Uterus (tissue), 4 donors: ENCODE data around the gene SIN3B. TPM values are rescaled to one million over a fixed set of nuclear protein-coding genes. Genes with fewer than 3 reads are reported as not detected.

Source experiments
- DNase-seq, 2 donors: peaks; one replicate each; pipeline ENCODE4 v3.0.0-alpha.2; 2019 to 2020
- H3K27ac ChIP-seq, 2 donors: fragments of 200-600 bp; sonication (generic); 1 replicate in 1 of 2; 2 replicates in 1 of 2; pipeline ENCODE4 v1.5.1; 2016 to 2018
- H3K27me3 ChIP-seq, 2 donors: fragments of 200-600 bp; sonication (generic); one replicate each; pipeline ENCODE4 v1.5.1; 2018 to 2019; ENCODE audit warnings: control low read depth in 1 of 2
- H3K36me3 ChIP-seq, 2 donors: fragments of 200-600 bp; sonication (generic); one replicate each; pipeline ENCODE4 v1.5.1; 2019; ENCODE audit warnings: control low read depth in 1 of 2
- H3K4me1 ChIP-seq, 2 donors: fragments of 200-600 bp; sonication (generic); one replicate each; pipeline ENCODE4 v1.5.1; 2018 to 2019; ENCODE audit warnings: control low read depth in 1 of 2
- H3K4me3 ChIP-seq, 2 donors: fragments of 200-600 bp; sonication (generic); 1 replicate in 1 of 2; 2 replicates in 1 of 2; pipeline ENCODE4 v1.5.1; 2018 to 2019; ENCODE audit warnings: mild to moderate bottlenecking in 1 of 2
- H3K9me3 ChIP-seq, 2 donors: fragments of 200-600 bp; sonication (generic); one replicate each; pipeline ENCODE4 v1.5.1; 2019; ENCODE audit warnings: control low read depth in 1 of 2
- POLR2A ChIP-seq, 2 donors: fragments of 450-650 bp; IDR thresholded peaks; one replicate each; pipeline ENCODE4 v1.6.1; 2016; ENCODE audit warnings: antibody characterized with exemption in 2 of 2, mild to moderate bottlenecking in 1 of 2, moderate library complexity in 1 of 2
- intact Hi-C: fragments of 100-400 bp; cut with DNase I; formaldehyde crosslinking; loops from one replicate; pipeline ENCODE4 v1.15.1; 2023; ENCODE audit warnings: low total_unique reads
- total RNA-seq, 4 donors: library from RNA; depleted of rRNA in 3 of 4; stranded (reverse); fragments of >200 nt in 3 of 4; gene quantifications; one replicate each; pipeline versions ENCODE4 v1.1.0 to v1.2.4, GENCODE V29; 2014 to 2023
- TF ChIP-seq, protein P1 (sequence below), 4 experiments: fragments of 200-600 bp in 2 of 4; fragments of 450-650 bp in 2 of 4; sonication (generic) in 2 of 4; IDR thresholded peaks; one replicate each; pipeline ENCODE4 v1.5.1; 2016 to 2019; ENCODE audit warnings: antibody characterized with exemption in 4 of 4, mild to moderate bottlenecking in 2 of 4, moderate library complexity in 1 of 4
- donor health status: DM: yes; HTN: yes; CAD: no.

SIN3B gene, protein sequence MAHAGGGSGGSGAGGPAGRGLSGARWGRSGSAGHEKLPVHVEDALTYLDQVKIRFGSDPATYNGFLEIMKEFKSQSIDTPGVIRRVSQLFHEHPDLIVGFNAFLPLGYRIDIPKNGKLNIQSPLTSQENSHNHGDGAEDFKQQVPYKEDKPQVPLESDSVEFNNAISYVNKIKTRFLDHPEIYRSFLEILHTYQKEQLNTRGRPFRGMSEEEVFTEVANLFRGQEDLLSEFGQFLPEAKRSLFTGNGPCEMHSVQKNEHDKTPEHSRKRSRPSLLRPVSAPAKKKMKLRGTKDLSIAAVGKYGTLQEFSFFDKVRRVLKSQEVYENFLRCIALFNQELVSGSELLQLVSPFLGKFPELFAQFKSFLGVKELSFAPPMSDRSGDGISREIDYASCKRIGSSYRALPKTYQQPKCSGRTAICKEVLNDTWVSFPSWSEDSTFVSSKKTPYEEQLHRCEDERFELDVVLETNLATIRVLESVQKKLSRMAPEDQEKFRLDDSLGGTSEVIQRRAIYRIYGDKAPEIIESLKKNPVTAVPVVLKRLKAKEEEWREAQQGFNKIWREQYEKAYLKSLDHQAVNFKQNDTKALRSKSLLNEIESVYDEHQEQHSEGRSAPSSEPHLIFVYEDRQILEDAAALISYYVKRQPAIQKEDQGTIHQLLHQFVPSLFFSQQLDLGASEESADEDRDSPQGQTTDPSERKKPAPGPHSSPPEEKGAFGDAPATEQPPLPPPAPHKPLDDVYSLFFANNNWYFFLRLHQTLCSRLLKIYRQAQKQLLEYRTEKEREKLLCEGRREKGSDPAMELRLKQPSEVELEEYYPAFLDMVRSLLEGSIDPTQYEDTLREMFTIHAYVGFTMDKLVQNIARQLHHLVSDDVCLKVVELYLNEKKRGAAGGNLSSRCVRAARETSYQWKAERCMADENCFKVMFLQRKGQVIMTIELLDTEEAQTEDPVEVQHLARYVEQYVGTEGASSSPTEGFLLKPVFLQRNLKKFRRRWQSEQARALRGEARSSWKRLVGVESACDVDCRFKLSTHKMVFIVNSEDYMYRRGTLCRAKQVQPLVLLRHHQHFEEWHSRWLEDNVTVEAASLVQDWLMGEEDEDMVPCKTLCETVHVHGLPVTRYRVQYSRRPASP
- 100 to 1,000 TPM in 2 of 4 donors, 10 to 100 TPM in 2; 21.2 to 149 (median 92.3) TPM for total RNA-seq

DNA sequence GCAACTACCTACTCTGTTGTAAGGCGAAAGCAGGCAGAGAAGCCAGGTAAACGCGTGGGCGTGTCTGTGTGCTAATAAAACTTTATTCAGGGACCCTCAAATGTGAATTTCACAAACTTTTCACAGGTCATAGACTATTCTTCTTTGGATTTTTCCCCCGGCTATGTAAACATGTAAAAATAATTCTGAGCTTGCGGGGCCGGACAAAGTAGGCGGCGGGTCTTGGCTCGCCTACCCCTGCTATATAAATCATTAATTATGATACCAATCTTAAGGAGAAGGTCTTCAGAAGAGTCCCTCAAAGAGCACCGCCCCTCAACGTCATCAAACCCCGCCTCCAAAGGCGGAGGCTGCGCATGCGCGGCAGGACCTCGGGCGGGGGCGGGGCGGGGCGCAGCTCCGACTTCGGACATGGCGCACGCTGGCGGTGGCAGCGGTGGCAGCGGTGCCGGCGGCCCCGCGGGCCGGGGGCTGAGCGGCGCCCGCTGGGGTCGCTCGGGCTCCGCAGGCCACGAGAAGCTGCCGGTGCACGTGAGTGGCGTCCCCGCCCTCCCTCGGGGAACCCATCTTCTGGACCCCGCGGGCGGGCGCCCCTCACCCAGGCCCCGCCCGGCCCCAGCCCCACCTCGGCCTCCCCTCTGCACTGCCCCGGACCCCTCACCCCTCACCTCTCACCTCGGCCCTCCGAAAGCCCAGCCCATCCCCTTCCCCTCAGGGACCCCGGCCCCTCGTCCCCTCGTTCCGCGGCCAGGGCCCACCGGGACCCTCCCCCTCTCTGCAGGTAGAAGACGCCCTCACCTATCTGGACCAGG lies at the start of gene SIN3B:
TSS of gene SIN3B (plus strand) at position 389 of the 812 bp plus-strand sequence. CDS start at position 412, 23 bp downstream.
- Histone ChIP-seq H3K36me3 (no peaks in the 10 kb centered on the region), H3K27me3 (no peaks in the 10 kb centered on the region), H3K4me3 (peak within 1 kb of the TSS; percentile 92), H3K4me1 (peaks cover 4 to 5% of the 10 kb centered on the region in 2 donors), H3K27ac (peak within 1 kb of the TSS; percentile 92 to 94), H3K9me3 (no peaks in the 10 kb centered on the region)
- DNase-seq, result peak; percentile 85 to 92
- intact Hi-C loops, result loop anchor here (5.0 kb wide), 1 partner anchor 63 kb away; no protein-coding TSS in a partner anchor
- TF ChIP-seq POLR2A (IDR thresholded peaks at IDR 0.05), result peak; percentile 71 to 82
- TF ChIP-seq, protein P1, sequence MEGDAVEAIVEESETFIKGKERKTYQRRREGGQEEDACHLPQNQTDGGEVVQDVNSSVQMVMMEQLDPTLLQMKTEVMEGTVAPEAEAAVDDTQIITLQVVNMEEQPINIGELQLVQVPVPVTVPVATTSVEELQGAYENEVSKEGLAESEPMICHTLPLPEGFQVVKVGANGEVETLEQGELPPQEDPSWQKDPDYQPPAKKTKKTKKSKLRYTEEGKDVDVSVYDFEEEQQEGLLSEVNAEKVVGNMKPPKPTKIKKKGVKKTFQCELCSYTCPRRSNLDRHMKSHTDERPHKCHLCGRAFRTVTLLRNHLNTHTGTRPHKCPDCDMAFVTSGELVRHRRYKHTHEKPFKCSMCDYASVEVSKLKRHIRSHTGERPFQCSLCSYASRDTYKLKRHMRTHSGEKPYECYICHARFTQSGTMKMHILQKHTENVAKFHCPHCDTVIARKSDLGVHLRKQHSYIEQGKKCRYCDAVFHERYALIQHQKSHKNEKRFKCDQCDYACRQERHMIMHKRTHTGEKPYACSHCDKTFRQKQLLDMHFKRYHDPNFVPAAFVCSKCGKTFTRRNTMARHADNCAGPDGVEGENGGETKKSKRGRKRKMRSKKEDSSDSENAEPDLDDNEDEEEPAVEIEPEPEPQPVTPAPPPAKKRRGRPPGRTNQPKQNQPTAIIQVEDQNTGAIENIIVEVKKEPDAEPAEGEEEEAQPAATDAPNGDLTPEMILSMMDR (IDR thresholded peaks at IDR 0.05), result peak in 1 of 4 experiments; percentile 9

DNA sequence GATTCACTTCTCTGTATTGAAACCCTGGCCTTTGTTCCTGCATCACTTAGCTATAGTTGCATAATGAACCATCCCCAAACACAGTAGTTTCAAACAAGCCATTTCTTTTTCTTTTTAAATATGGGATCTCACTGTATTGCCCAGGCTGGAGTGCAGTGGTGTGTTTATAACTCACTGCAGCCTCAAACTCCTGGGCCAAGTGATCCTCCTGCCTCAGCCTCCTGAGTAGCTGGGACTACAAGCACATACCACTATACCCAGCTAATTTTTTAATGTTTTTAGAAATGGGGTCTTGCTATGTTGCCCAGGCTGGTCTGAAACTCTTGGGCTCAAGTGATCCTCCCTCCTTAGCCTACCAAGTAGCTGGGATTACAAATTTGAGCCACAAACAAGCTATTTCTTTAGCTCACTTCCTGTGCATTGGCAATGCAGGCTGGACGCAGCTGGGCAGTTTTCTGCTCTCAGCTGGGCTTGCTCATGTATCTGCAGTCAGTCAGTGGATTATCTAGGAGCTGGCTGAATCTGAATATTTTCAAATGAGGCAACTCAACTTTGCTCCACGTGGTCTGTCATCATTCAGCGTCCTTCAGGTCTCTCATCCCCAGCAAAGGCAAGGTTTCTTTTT lies 49.5 kb upstream of the SIN3B start:
- Histone ChIP-seq H3K4me1 (no peaks in the 10 kb centered on the region), H3K4me3 (no peak overlapping the region), H3K9me3 (no peaks in the 10 kb centered on the region), H3K36me3 (no peaks in the 10 kb centered on the region), H3K27me3 (no peaks in the 10 kb centered on the region), H3K27ac (no peak overlapping the region)
- no peak for DNase-seq
- intact Hi-C loops, result loop anchor here (10.0 kb wide), 2 partner anchors 65 to 275 kb away; no protein-coding TSS in a partner anchor
- TF ChIP-seq, protein P1 (IDR thresholded peaks at IDR 0.05), result no peak
- TF ChIP-seq POLR2A (IDR thresholded peaks at IDR 0.05), result no peak

DNA sequence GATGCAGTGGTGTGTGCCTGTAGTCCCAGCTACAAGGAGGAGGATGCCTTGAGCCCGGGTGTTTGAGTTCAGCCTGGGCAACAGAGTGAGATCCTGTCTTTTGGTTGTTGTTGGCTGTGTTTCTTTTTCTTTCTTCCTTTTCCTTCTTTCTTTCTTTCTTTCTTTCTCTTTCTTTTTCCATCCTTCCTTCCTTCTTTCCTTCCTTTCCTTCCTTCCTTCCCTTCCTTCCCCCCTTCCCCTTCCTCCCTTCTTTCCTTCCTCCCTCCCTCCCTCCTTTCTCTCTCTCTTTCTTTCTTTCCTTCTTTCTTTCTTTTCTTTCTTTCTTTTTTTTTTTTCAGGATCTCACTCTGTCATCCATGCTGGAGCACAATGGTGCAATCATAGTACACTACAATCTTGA lies 46.5 kb upstream of the SIN3B start:
- H3K27ac ChIP-seq, result no peak overlapping the region
- no peak overlapping the region for H3K4me3 ChIP-seq
- no peak for DNase-seq
- H3K27me3 ChIP-seq, result no peaks in the 10 kb centered on the region
- H3K9me3 ChIP-seq, result no peaks in the 10 kb centered on the region
- TF ChIP-seq, protein P1 (IDR thresholded peaks at IDR 0.05), result no peak
- no peaks in the 10 kb centered on the region for H3K36me3 ChIP-seq
- intact Hi-C loops, result no loop called here
- H3K4me1 ChIP-seq, result no peaks in the 10 kb centered on the region

DNA sequence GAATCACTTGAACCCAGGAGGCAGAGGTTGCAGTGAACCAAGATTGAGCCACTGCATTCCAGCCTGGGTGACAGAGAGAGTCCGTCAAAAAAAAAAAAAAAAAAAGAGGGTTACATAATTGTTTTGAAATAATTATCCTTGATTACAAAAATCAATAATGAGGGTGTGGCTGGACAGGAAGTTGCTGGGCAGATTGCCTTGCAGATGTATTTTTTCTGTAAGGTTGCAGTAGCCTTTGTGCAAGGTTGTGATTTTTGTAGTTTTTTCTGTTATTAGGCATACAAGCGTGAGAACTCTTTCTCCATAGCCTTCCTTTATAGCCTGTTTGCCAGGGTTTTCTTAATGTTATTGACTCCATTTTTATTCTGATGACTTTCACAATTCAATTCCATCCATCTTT lies 40.7 kb upstream of the SIN3B start:
- H3K9me3 ChIP-seq, result peaks cover 0 to 6% of the 10 kb centered on the region in 2 donors
- no peak overlapping the region for H3K4me3 ChIP-seq
- no peaks in the 10 kb centered on the region for H3K27me3 ChIP-seq
- H3K27ac ChIP-seq, result no peak overlapping the region
- TF ChIP-seq POLR2A (IDR thresholded peaks at IDR 0.05), result no peak
- TF ChIP-seq, protein P1 (IDR thresholded peaks at IDR 0.05), result no peak
- intact Hi-C loops, result no loop called here
- no peaks in the 10 kb centered on the region for H3K36me3 ChIP-seq
- no peaks in the 10 kb centered on the region for H3K4me1 ChIP-seq
- DNase-seq, result no peak
